ENCODE measurements around the gene SLC15A1.

GRCh38 chr13:98772794-98773452, 20.5 kb upstream of the SLC15A1 start:
- TF ChIP-seq, protein P1, sequence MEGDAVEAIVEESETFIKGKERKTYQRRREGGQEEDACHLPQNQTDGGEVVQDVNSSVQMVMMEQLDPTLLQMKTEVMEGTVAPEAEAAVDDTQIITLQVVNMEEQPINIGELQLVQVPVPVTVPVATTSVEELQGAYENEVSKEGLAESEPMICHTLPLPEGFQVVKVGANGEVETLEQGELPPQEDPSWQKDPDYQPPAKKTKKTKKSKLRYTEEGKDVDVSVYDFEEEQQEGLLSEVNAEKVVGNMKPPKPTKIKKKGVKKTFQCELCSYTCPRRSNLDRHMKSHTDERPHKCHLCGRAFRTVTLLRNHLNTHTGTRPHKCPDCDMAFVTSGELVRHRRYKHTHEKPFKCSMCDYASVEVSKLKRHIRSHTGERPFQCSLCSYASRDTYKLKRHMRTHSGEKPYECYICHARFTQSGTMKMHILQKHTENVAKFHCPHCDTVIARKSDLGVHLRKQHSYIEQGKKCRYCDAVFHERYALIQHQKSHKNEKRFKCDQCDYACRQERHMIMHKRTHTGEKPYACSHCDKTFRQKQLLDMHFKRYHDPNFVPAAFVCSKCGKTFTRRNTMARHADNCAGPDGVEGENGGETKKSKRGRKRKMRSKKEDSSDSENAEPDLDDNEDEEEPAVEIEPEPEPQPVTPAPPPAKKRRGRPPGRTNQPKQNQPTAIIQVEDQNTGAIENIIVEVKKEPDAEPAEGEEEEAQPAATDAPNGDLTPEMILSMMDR (IDR thresholded peaks at IDR 0.05): no peak
- TF ChIP-seq POLR2A (IDR thresholded peaks at IDR 0.05): no peak

Measured in uterus (tissue), 2 donors.